GM23338 (cell line): ENCODE measurements around the gene SPRYD4. TPM values are rescaled to one million over a fixed set of nuclear protein-coding genes. Genes with fewer than 3 reads are reported as not detected.

Experiments used
- ATAC-seq: fragments of 200-7000 bp; cut with Tn5 transposase; 3 replicates; pipeline ENCODE4 v1.9.1; 2020
- DNase-seq: peaks from one replicate; pipeline ENCODE4 v3.0.0-alpha.2; 2015; ENCODE audit warnings: low spot score
- H2AFZ ChIP-seq: fragments of 200-600 bp; sonication (generic); 2 replicates; pipeline ENCODE4 v1.8.0; 2016; ENCODE audit warnings: antibody characterized with exemption, mild to moderate bottlenecking, moderate library complexity
- H3F3A ChIP-seq: fragments of 200-600 bp; sonication (generic); replicated peaks from 2 replicates; pipeline ENCODE4 v1.8.0; 2017; ENCODE audit warnings: antibody characterized with exemption, mixed run types, low read depth
- H3K27ac ChIP-seq: fragments of 200-600 bp; sonication (generic); 2 replicates; pipeline ENCODE4 v1.6.1; 2016; ENCODE audit warnings: low read depth
- H3K27me3 ChIP-seq: fragments of 200-600 bp; sonication (generic); 2 replicates; pipeline ENCODE4 v1.8.0; 2016; ENCODE audit warnings: mild to moderate bottlenecking, mixed run types, moderate library complexity; ENCODE audit not compliant: insufficient read depth
- H3K36me3 ChIP-seq: fragments of 200-600 bp; sonication (generic); 2 replicates; pipeline ENCODE4 v1.8.0; 2016; ENCODE audit warnings: mild to moderate bottlenecking; ENCODE audit not compliant: insufficient read depth
- H3K4me1 ChIP-seq: fragments of 200-600 bp; sonication (generic); 2 replicates; pipeline ENCODE4 v1.8.0; 2016; ENCODE audit warnings: mild to moderate bottlenecking, moderate library complexity; ENCODE audit not compliant: insufficient read depth
- H3K4me2 ChIP-seq: fragments of 200-600 bp; sonication (generic); 2 replicates; pipeline ENCODE4 v1.7.1; 2017; ENCODE audit warnings: mixed run types
- H3K4me3 ChIP-seq: fragments of 200-600 bp; sonication (generic); 2 replicates; pipeline ENCODE4 v1.6.1; 2016; ENCODE audit warnings: mixed run types
- H3K79me2 ChIP-seq: fragments of 200-600 bp; sonication (generic); replicated peaks from 2 replicates; pipeline ENCODE4 v1.8.0; 2017; ENCODE audit warnings: mild to moderate bottlenecking; ENCODE audit not compliant: insufficient read depth
- H3K9me2 ChIP-seq: fragments of 200-600 bp; sonication (generic); 2 replicates; pipeline ENCODE4 v1.8.0; 2017; ENCODE audit not compliant: insufficient read depth
- H4K20me1 ChIP-seq: fragments of 200-600 bp; sonication (generic); replicated peaks from 2 replicates; pipeline ENCODE4 v1.8.0; 2017; ENCODE audit warnings: mild to moderate bottlenecking; ENCODE audit not compliant: insufficient read depth
- H3K27ac Mint-ChIP-seq: 2 replicates; pipeline ENCODE4 v1.8.0; 2020; ENCODE audit warnings: inconsistent platforms, mild to moderate bottlenecking, moderate library complexity, mixed read lengths
- H3K27me3 Mint-ChIP-seq: 3 replicates; pipeline ENCODE4 v1.8.0; 2022; ENCODE audit warnings: low read depth, mild to moderate bottlenecking, moderate library complexity, mixed read lengths, inconsistent platforms; ENCODE audit not compliant: insufficient read depth, poor library complexity
- H3K36me3 Mint-ChIP-seq: 3 replicates; pipeline ENCODE4 v1.8.0; 2021; ENCODE audit warnings: low read depth, mild to moderate bottlenecking, inconsistent platforms, moderate library complexity, mixed read lengths
- H3K4me1 Mint-ChIP-seq: 3 replicates; pipeline ENCODE4 v1.8.0; 2020; ENCODE audit warnings: mild to moderate bottlenecking, inconsistent platforms, mixed read lengths
- H3K4me3 Mint-ChIP-seq: 3 replicates; pipeline ENCODE4 v1.8.0; 2021; ENCODE audit warnings: moderate library complexity, mild to moderate bottlenecking, inconsistent platforms, mixed read lengths
- H3K9me3 Mint-ChIP-seq: 3 replicates; pipeline ENCODE4 v1.8.0; 2020; ENCODE audit warnings: moderate library complexity, mild to moderate bottlenecking, inconsistent platforms, mixed read lengths
- CTCF ChIP-seq, 2 experiments: fragments of 200-600 bp in 1 of 2; sonication (generic) in 1 of 2; conservative IDR thresholded peaks; 2 replicates each; pipeline versions ENCODE4 v1.5.1 to v1.6.1; 2016 to 2017; ENCODE audit warnings: antibody characterized with exemption in 2 of 2, low read depth in 2 of 2, mild to moderate bottlenecking in 2 of 2, moderate library complexity in 1 of 2
- EZH2 ChIP-seq: fragments of 200-600 bp; sonication (generic); IDR thresholded peaks from one replicate; pipeline ENCODE4 v1.8.0; 2017; ENCODE audit warnings: antibody characterized with exemption, mild to moderate bottlenecking, low read depth; ENCODE audit not compliant: unreplicated experiment
- EZH2phosphoT487 ChIP-seq: fragments of 200-600 bp; sonication (generic); IDR thresholded peaks from one replicate; pipeline ENCODE4 v1.8.1; 2018; ENCODE audit warnings: antibody characterized with exemption; ENCODE audit not compliant: unreplicated experiment
- NANOG ChIP-seq: IDR thresholded peaks from 2 replicates; pipeline ENCODE4 v1.6.1; 2016; ENCODE audit warnings: antibody characterized with exemption, borderline replicate concordance
- POLR2AphosphoS5 ChIP-seq: IDR thresholded peaks from 2 replicates; pipeline ENCODE4 v1.6.1; 2016; ENCODE audit warnings: antibody characterized with exemption, low read depth
- ZNF462 ChIP-seq: fragments of 250-450 bp; sonication (Bioruptor Pico); IDR thresholded peaks from 2 replicates; pipeline ENCODE4 v1.5.0; 2020; ENCODE audit warnings: mild to moderate bottlenecking, moderate library complexity
- polyA plus RNA-seq: library from polyadenylated mRNA; unstranded; fragments of >200 nt; fragmentation: Nextera tagmentation; extraction: Ambion mirVana; gene quantifications from 2 replicates; pipeline ENCODE4 v1.2.1, GENCODE V29; 2016
- total RNA-seq: library from RNA; depleted of rRNA; stranded (reverse); fragments of >200 nt; shearing (Covaris generic); gene quantifications from 2 replicates; pipeline ENCODE4 v1.2.3, GENCODE V29; 2014

SPRYD4 gene
- total and polyA plus RNA-seq, 2 experiments from 2014 or later, result 2.1 to 3.1 TPM

GRCh38 chr12:56434828-56435227, 33.5 kb upstream of the SPRYD4 start:
- peaks cover 42% of the 10 kb centered on the region for H3K36me3 Mint-ChIP-seq
- no peaks in the 10 kb centered on the region for H3K9me3 Mint-ChIP-seq

More at GRCh38 chr12:56434828-56435227, 33.5 kb upstream of the SPRYD4 start:
- Histone ChIP-seq H3K9me2 (no peaks in the 10 kb centered on the region), H3K27me3 (no peaks in the 10 kb centered on the region), H3K4me1 (no peaks in the 10 kb centered on the region), H3K36me3 (peaks cover 19% of the 10 kb centered on the region), H3F3A (0 out of 2 replicates have a peak, but pooled peaks cover 4% of the 10 kb centered on the region), H3K4me3 (no peak overlapping the region), H3K27ac (no peak overlapping the region), H2AFZ (no peak overlapping the region), H4K20me1 (peaks cover 3% of the 10 kb centered on the region; the same call in 1 of the 2 replicates), H3K79me2 (peaks cover 59% of the 10 kb centered on the region), H3K4me2 (no peak overlapping the region)
- H3K27ac Mint-ChIP-seq, result no peak overlapping the region
- peaks cover 11% of the 10 kb centered on the region for H3K4me1 Mint-ChIP-seq
- DNase-seq (no peak), ATAC-seq (no peak)
- H3K27me3 Mint-ChIP-seq, result peaks cover 4% of the 10 kb centered on the region
- no peak overlapping the region for H3K4me3 Mint-ChIP-seq
- TF ChIP-seq POLR2AphosphoS5 (no peak), ZNF462 (CRISPR knock-in tag) (no peak), CTCF (conservative IDR thresholded peaks at IDR 0.05; ENCODE audit: low read depth in 2 of 2) (no peak), EZH2 (no peak), NANOG (no peak), EZH2phosphoT487 (no peak)
